ENCODE measurements around the gene R3HCC1L. TPM values are rescaled to one million over a fixed set of nuclear protein-coding genes. Genes with fewer than 3 reads are reported as not detected.
"Not testable (repeated sequence)": the region's sequence is repeated elsewhere in the genome, so short reads cannot be mapped to it uniquely, and the experiment has no call there.

Gene R3HCC1L
- total RNA-seq, 1 experiment from 2014 or later, result 11.8 TPM

DNA sequence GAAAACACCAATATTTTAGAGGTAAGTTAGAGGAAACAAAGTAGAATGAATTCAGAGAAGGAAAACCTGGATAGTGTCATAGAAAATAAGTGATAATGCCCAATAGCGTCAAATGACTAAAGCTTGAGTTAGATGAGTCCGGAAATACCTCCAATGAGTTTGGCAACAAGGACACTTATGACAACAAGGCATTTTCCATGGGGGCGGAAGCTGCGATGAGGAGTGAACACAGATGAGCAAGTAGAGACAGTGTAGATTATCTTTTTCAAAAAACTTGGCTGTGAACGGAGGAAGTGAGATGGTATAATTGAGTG, 383 bp upstream of the R3HCC1L start:
- intact Hi-C loops (cut with micrococcal nuclease; ENCODE audit: unreplicated experiment), result no loop called here
- TF ChIP-seq CTCF (IDR thresholded peaks at IDR 0.05; ENCODE audit: unreplicated experiment), result no peak
- Mint-ChIP-seq H3K9me3 (ENCODE audit: low read depth, unreplicated experiment) (peaks cover 2% of the 10 kb centered on the region), H3K27me3 (ENCODE audit: unreplicated experiment) (peaks cover 17% of the 10 kb centered on the region), H3K4me3 (ENCODE audit: low read depth, unreplicated experiment) (peak overlapping the region; percentile 82), H3K27ac (ENCODE audit: unreplicated experiment) (peak overlapping the region; percentile 87), H3K36me3 (ENCODE audit: insufficient read depth, unreplicated experiment) (peaks cover 27% of the 10 kb centered on the region), H3K4me1 (ENCODE audit: low read depth, unreplicated experiment) (peaks cover 11% of the 10 kb centered on the region)
- DNase-seq, result no peak
- BruUV-seq (replicated peaks), result no TSS peak
- CTCF ChIA-PET, result interaction anchor here (1.0 kb wide), 1 partner anchor 36 kb away, joined by 4 read pairs; no protein-coding TSS in a partner anchor

DNA sequence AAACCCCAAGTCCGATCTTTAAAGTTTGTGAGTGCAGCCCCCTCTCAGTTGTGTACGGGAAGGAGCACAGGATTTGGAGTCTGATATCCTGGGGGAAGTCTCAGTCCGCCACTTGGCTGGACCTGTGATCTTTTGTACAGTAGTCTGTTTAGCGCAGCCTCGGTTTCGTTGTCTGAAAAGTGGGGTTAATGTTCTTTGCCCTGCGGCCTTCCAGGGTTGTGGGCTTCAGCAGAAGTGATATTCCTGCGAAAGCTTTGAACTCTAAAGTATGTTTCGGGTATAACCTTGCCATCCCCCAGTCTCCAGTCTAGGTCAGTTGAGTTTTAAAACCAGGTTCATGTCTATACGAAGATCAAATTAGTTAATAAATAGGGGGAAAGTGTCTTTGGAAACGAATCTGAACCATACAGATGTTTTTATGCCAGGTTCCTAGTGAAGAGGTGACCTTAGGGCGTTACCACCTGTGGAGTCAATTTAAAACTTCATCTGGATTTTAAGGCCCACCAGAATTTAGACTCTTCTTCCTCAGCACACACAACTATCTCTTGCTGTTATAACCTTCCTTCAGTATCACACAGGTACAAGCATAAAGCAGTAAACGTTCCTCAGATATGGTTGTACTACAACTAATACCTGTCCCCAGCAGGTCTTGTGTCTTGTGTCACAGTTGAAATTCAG, 904 bp downstream of the R3HCC1L start:
- Mint-ChIP-seq H3K4me3 (ENCODE audit: low read depth, unreplicated experiment) (peak overlapping the region; percentile 82), H3K36me3 (ENCODE audit: insufficient read depth, unreplicated experiment) (peaks cover 27% of the 10 kb centered on the region), H3K27me3 (ENCODE audit: unreplicated experiment) (peaks cover 4% of the 10 kb centered on the region), H3K4me1 (ENCODE audit: low read depth, unreplicated experiment) (peaks cover 17% of the 10 kb centered on the region), H3K27ac (ENCODE audit: unreplicated experiment) (peak overlapping the region; percentile 87), H3K9me3 (ENCODE audit: low read depth, unreplicated experiment) (peaks cover 2% of the 10 kb centered on the region)
- DNase-seq, result no peak
- no peak for TF ChIP-seq CTCF (IDR thresholded peaks at IDR 0.05; ENCODE audit: unreplicated experiment)
- CTCF ChIA-PET, result no interaction called here
- intact Hi-C loops (cut with micrococcal nuclease; ENCODE audit: unreplicated experiment), result no loop called here
- TSS peak; percentile 57 for BruUV-seq (replicated peaks)

GRCh38 chr10:98136775-98137174, 2.3 kb downstream of the R3HCC1L start:
- H3K4me1 Mint-ChIP-seq (ENCODE audit: low read depth, unreplicated experiment), result peaks cover 20% of the 10 kb centered on the region
- H3K27ac Mint-ChIP-seq (ENCODE audit: unreplicated experiment); DNase-seq; intact Hi-C loops (cut with micrococcal nuclease; ENCODE audit: unreplicated experiment); H3K27me3 Mint-ChIP-seq (ENCODE audit: unreplicated experiment); H3K4me3 Mint-ChIP-seq (ENCODE audit: low read depth, unreplicated experiment); H3K9me3 Mint-ChIP-seq (ENCODE audit: low read depth, unreplicated experiment); CTCF ChIA-PET; BruUV-seq (replicated peaks): not testable (repeated sequence)
- H3K36me3 Mint-ChIP-seq (ENCODE audit: insufficient read depth, unreplicated experiment), result peaks cover 27% of the 10 kb centered on the region

DNA sequence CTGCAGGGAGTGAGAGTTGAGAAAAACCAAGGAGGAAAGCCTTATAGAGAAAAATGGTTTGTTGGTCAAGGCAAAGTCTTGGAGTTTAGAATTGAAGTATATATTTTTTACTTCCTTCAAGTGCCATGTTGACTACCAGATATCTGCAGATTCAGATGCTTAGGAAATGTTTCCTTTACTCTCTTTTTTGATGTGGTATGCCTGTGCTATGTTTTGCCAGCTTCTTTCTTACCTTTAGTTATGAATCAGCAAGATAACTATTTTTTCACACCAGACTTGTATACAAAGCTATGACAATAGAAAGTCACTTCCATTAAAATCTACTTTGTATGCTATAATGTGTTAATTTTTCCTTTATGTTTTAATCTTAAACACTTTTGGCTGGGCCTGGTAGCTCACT, 3.6 kb downstream of the R3HCC1L start:
- CTCF ChIA-PET, result no interaction called here
- Mint-ChIP-seq H3K4me1 (ENCODE audit: low read depth, unreplicated experiment) (peaks cover 20% of the 10 kb centered on the region), H3K4me3 (ENCODE audit: low read depth, unreplicated experiment) (no peak overlapping the region), H3K36me3 (ENCODE audit: insufficient read depth, unreplicated experiment) (peaks cover 27% of the 10 kb centered on the region), H3K9me3 (ENCODE audit: low read depth, unreplicated experiment) (peaks cover 2% of the 10 kb centered on the region), H3K27ac (ENCODE audit: unreplicated experiment) (no peak overlapping the region), H3K27me3 (ENCODE audit: unreplicated experiment) (no peaks in the 10 kb centered on the region)
- DNase-seq, result no peak
- intact Hi-C loops (cut with micrococcal nuclease; ENCODE audit: unreplicated experiment), result no loop called here
- no peak for TF ChIP-seq CTCF (IDR thresholded peaks at IDR 0.05; ENCODE audit: unreplicated experiment)
- no TSS peak for BruUV-seq (replicated peaks)

GRCh38 chr10:98139431-98139830, 5.0 kb downstream of the R3HCC1L start:
- H3K9me3 Mint-ChIP-seq (ENCODE audit: low read depth, unreplicated experiment), result no peaks in the 10 kb centered on the region
- no peak overlapping the region for H3K4me3 Mint-ChIP-seq (ENCODE audit: low read depth, unreplicated experiment)
- CTCF ChIA-PET, result no interaction called here
- H3K27ac Mint-ChIP-seq (ENCODE audit: unreplicated experiment), result no peak overlapping the region
- intact Hi-C loops (cut with micrococcal nuclease; ENCODE audit: unreplicated experiment), result no loop called here
- DNase-seq, result no peak
- BruUV-seq (replicated peaks), result no TSS peak
- H3K4me1 Mint-ChIP-seq (ENCODE audit: low read depth, unreplicated experiment), result peaks cover 10% of the 10 kb centered on the region
- no peak for TF ChIP-seq CTCF (IDR thresholded peaks at IDR 0.05; ENCODE audit: unreplicated experiment)
- H3K27me3 Mint-ChIP-seq (ENCODE audit: unreplicated experiment), result no peaks in the 10 kb centered on the region
- peaks cover 14% of the 10 kb centered on the region for H3K36me3 Mint-ChIP-seq (ENCODE audit: insufficient read depth, unreplicated experiment)

All from Calu3 (cell line).